Central memory CD8-positive, alpha-beta T cell (primary cell): Measurements from ENCODE around the gene MEGF8.

ENCODE experiments used
- ATAC-seq: fragments of 150-1000 bp; cut with Tn5 transposase; replicated peaks from 2 replicates; pipeline ENCODE4 v1.10.0; 2022; ENCODE audit warnings: mild to moderate bottlenecking, moderate FRiP score, moderate number of reproducible peaks; ENCODE audit not compliant: poor library complexity, severe bottlenecking; ENCODE audit errors: extremely low read depth
- DNase-seq, 2 donors: peaks; one replicate each; pipeline ENCODE4 v3.0.0; 2021; ENCODE audit warnings: low spot score in 2 of 2
- H3K27ac Mint-ChIP-seq: one replicate; pipeline ENCODE4 v1.8.0; 2022; ENCODE audit warnings: low read depth, mild to moderate bottlenecking, moderate library complexity, mixed read lengths
- H3K27me3 Mint-ChIP-seq: one replicate; pipeline ENCODE4 v1.8.0; 2022; ENCODE audit warnings: mixed read lengths
- H3K36me3 Mint-ChIP-seq: one replicate; pipeline ENCODE4 v1.8.0; 2022; ENCODE audit warnings: mild to moderate bottlenecking, moderate library complexity, mixed read lengths; ENCODE audit not compliant: insufficient read depth
- H3K4me1 Mint-ChIP-seq: one replicate; pipeline ENCODE4 v1.8.0; 2022; ENCODE audit warnings: mixed read lengths
- H3K4me3 Mint-ChIP-seq: one replicate; pipeline ENCODE4 v1.8.0; 2022; ENCODE audit warnings: mild to moderate bottlenecking, moderate library complexity, mixed read lengths
- H3K9me3 Mint-ChIP-seq: one replicate; pipeline ENCODE4 v1.8.0; 2022; ENCODE audit warnings: mixed read lengths

MEGF8 gene

GRCh38 chr19:42420055-42420544, 94.7 kb downstream of the MEGF8 start:
- Mint-ChIP-seq H3K4me3 (no peak overlapping the region), H3K27me3 (no peaks in the 10 kb centered on the region), H3K9me3 (no peaks in the 10 kb centered on the region), H3K4me1 (peaks cover 46% of the 10 kb centered on the region), H3K27ac (no peak overlapping the region), H3K36me3 (peaks cover 8% of the 10 kb centered on the region)
- ATAC-seq (peak; percentile 40), DNase-seq (peak; percentile 67 to 69)

GRCh38 chr19:42421101-42421500, 95.7 kb downstream of the MEGF8 start:
- no peaks in the 10 kb centered on the region for H3K27me3 Mint-ChIP-seq
- peak overlapping the region; percentile 29 for H3K27ac Mint-ChIP-seq
- ATAC-seq (no peak), DNase-seq (no peak)
- H3K36me3 Mint-ChIP-seq = peaks cover 6% of the 10 kb centered on the region
- peaks cover 46% of the 10 kb centered on the region for H3K4me1 Mint-ChIP-seq
- no peak overlapping the region for H3K4me3 Mint-ChIP-seq
- no peaks in the 10 kb centered on the region for H3K9me3 Mint-ChIP-seq

GRCh38 chr19:42421591-42422031, 96.2 kb downstream of the MEGF8 start:
- no peaks in the 10 kb centered on the region for H3K9me3 Mint-ChIP-seq
- ATAC-seq (no peak), DNase-seq (no peak)
- no peak overlapping the region for H3K4me3 Mint-ChIP-seq
- H3K4me1 Mint-ChIP-seq = peaks cover 46% of the 10 kb centered on the region
- peak overlapping the region; percentile 29 for H3K27ac Mint-ChIP-seq
- peaks cover 5% of the 10 kb centered on the region for H3K36me3 Mint-ChIP-seq
- no peaks in the 10 kb centered on the region for H3K27me3 Mint-ChIP-seq

GRCh38 chr19:42422092-42422900, 96.9 kb downstream of the MEGF8 start:
- H3K4me3 Mint-ChIP-seq = peak overlapping the region; percentile 97
- DNase-seq = no peak
- H3K36me3 Mint-ChIP-seq = peaks cover 5% of the 10 kb centered on the region
- H3K9me3 Mint-ChIP-seq = no peaks in the 10 kb centered on the region
- peaks cover 46% of the 10 kb centered on the region for H3K4me1 Mint-ChIP-seq
- ATAC-seq = no peak
- peak overlapping the region; percentile 89 for H3K27ac Mint-ChIP-seq
- no peaks in the 10 kb centered on the region for H3K27me3 Mint-ChIP-seq

DNA sequence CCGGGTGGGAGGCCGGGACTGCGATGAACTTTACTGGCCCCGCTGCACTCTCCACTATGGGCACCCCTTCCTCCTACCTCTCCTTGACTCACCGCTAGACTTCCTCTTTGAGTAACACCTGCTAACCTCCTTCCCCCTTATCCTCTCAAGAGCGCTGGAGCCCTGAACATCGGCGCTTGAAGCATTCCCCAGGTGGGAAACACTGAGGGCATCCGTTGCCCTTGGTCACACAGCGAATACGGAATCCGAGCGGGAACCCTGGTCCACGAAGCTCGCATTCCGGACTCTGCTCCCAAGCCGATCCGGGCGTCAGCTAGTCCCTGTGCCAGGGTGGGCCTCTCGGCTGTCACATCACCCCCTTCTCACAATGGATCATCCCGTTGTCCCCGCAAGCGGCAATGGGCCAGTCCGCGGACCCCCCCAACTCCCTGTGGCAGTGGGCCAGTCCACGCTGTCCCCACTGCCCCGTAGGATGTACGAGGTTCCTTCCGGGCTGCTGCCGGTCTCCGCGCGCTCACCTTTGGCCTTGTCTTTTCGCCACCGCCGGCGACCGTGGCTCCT, 97.5 kb downstream of the MEGF8 start:
- peak; percentile 40 to 57 for DNase-seq
- Mint-ChIP-seq H3K36me3 (peaks cover 5% of the 10 kb centered on the region), H3K4me1 (peaks cover 46% of the 10 kb centered on the region), H3K27ac (peak overlapping the region; percentile 89), H3K27me3 (no peaks in the 10 kb centered on the region), H3K9me3 (no peaks in the 10 kb centered on the region), H3K4me3 (peak overlapping the region; percentile 97)
- ATAC-seq = peak; percentile 68

DNA sequence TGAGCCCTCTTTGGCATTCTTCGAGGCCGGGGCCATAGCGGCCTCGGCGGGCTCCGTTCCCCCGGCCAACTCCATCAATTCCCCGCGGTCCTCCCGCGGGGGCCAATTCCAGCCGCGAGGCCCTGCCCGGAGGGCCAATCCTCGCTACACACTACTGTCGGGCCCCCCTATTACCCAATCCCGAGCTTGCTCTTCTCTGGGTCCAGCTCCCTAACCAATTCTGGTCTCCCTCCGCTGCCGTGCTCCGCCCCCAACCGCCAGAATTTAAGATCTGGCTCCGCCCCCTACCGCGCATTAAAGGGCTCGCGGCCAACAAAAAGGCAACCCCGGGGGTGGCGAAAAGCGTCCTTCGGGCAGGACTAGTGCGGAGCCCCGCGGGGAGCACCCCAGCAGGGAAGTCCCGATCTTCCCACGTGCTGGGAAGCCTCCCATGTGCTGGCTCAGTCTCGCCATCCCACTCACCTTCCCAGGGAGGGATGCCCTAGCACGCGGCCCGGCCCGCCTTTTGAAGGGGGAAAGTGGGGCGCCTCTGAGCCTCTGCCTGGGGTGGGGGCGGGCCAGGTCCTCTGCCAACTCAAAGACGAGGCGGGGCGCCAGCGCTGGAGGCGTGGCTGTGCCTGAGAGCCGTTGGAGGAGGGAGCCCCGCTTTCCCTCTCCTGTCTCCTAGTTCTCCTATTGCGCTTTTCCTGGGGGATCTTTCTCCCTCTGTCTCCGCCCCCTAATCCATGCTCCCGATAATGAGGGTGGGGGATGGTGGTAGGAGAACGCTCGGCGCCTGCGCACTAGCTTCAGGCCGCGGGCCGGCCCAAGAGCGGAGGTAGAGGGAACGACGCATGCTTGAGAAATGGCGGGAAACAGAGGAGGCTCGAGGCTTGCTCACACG, 98.3 kb downstream of the MEGF8 start:
- peak; percentile 91 for ATAC-seq
- Mint-ChIP-seq H3K27ac (peak overlapping the region; percentile 89), H3K4me1 (peaks cover 46% of the 10 kb centered on the region), H3K27me3 (no peaks in the 10 kb centered on the region), H3K4me3 (peak overlapping the region; percentile 97), H3K9me3 (no peaks in the 10 kb centered on the region), H3K36me3 (peaks cover 3% of the 10 kb centered on the region)
- DNase-seq = peak; percentile 87

- peaks cover 46% of the 10 kb centered on the region for H3K4me1 Mint-ChIP-seq
- peak overlapping the region; percentile 97 for H3K4me3 Mint-ChIP-seq
- H3K27ac Mint-ChIP-seq = peak overlapping the region; percentile 16
- no peaks in the 10 kb centered on the region for H3K27me3 Mint-ChIP-seq
- H3K9me3 Mint-ChIP-seq = no peaks in the 10 kb centered on the region
- ATAC-seq (no peak), DNase-seq (no peak)
- peaks cover 3% of the 10 kb centered on the region for H3K36me3 Mint-ChIP-seq
These were observed 98.9 kb downstream of the MEGF8 start for GRCh38 chr19:42424345-42424707.

DNA sequence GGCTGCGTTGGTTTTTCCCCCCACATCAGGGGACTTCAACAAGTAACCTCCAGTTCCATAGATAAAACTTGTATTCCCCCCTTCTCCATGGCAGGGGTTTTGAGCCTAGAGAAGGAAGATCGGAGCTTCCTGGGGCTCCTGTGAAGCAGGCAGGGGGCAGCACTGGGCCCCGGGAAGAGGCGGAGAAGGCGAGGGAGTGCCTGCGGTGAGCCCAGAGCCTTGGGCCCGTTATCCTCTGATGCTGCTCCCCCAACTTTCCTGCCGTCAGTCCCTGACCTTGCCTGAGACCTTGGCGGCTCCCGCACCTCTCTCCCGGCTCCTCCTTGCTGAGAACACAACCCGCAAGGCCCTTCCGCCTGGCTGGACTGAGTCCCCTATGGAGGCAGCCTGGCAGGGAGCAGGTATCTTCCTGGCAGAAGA, 99.3 kb downstream of the MEGF8 start:
- H3K27me3 Mint-ChIP-seq = no peaks in the 10 kb centered on the region
- H3K4me1 Mint-ChIP-seq = peaks cover 46% of the 10 kb centered on the region
- ATAC-seq (no peak), DNase-seq (no peak)
- H3K4me3 Mint-ChIP-seq = peak overlapping the region; percentile 97
- no peaks in the 10 kb centered on the region for H3K9me3 Mint-ChIP-seq
- peak overlapping the region; percentile 16 for H3K27ac Mint-ChIP-seq
- H3K36me3 Mint-ChIP-seq = peaks cover 3% of the 10 kb centered on the region

- H3K4me3 Mint-ChIP-seq = no peak overlapping the region
- H3K27me3 Mint-ChIP-seq = no peaks in the 10 kb centered on the region
- H3K9me3 Mint-ChIP-seq = no peaks in the 10 kb centered on the region
- peaks cover 3% of the 10 kb centered on the region for H3K36me3 Mint-ChIP-seq
- no peak overlapping the region for H3K27ac Mint-ChIP-seq
- no peak for DNase-seq
- H3K4me1 Mint-ChIP-seq = peaks cover 28% of the 10 kb centered on the region
- no peak for ATAC-seq
These were observed 101.2 kb downstream of the MEGF8 start for GRCh38 chr19:42426643-42427042.

GRCh38 chr19:42427313-42427712, 101.9 kb downstream of the MEGF8 start, which contains the start of gene LIPE:
Gene LIPE (minus strand): TSS chr19:42427388. CDS start chr19:42427149, 239 bp downstream.
- Mint-ChIP-seq H3K27ac (no peak within 1 kb of the TSS), H3K9me3 (no peaks in the 10 kb centered on the region), H3K4me1 (peaks cover 22% of the 10 kb centered on the region), H3K4me3 (no peak within 1 kb of the TSS), H3K36me3 (peaks cover 3% of the 10 kb centered on the region), H3K27me3 (no peaks in the 10 kb centered on the region)
- ATAC-seq (no peak), DNase-seq (no peak)
